ENCODE results near the gene DNAJC4. TPM values are rescaled to one million over a fixed set of nuclear protein-coding genes. Genes with fewer than 3 reads are reported as not detected.

The DNAJC4 gene
- total RNA-seq, 1 experiment from 2014 or later = 26.0 TPM

- Mint-ChIP-seq H3K4me3 (peak within 1 kb of the TSS; percentile 90), H3K27me3 (ENCODE audit: low read depth) (no peaks in the 10 kb centered on the region), H3K4me1 (peaks cover 42% of the 10 kb centered on the region), H3K27ac (peak within 1 kb of the TSS; percentile 94), H3K36me3 (no peaks in the 10 kb centered on the region), H3K9me3 (no peaks in the 10 kb centered on the region)
- ChIA-PET CTCF (interaction anchor here (0.5 to 5.3 kb wide), 28 partner anchors 9 to 598 kb away, joined by 3 to 75 read pairs (median 12); partner anchors contain the start of genes CATSPERZ, CCDC88B, DNAJC4 and ESRRA), POLR2A (interaction anchor here (0.7 to 3.7 kb wide), 6 partner anchors 9 to 99 kb away, joined by 3 to 25 read pairs (median 4); partner anchors contain the start of genes NUDT22, PRDX5, TRMT112 and TRPT1)
- DNase-seq (ENCODE audit: low spot score) (peak; percentile 78), ATAC-seq (peak; percentile 14)
- TF ChIP-seq, protein P1, sequence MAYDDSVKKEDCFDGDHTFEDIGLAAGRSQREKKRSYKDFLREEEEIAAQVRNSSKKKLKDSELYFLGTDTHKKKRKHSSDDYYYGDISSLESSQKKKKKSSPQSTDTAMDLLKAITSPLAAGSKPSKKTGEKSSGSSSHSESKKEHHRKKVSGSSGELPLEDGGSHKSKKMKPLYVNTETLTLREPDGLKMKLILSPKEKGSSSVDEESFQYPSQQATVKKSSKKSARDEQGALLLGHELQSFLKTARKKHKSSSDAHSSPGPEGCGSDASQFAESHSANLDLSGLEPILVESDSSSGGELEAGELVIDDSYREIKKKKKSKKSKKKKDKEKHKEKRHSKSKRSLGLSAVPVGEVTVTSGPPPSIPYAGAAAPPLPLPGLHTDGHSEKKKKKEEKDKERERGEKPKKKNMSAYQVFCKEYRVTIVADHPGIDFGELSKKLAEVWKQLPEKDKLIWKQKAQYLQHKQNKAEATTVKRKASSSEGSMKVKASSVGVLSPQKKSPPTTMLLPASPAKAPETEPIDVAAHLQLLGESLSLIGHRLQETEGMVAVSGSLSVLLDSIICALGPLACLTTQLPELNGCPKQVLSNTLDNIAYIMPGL (CRISPR knock-in tag; IDR thresholded peaks at IDR 0.05) = 0 out of 2 replicates have a peak, but pooled peaks have one; percentile 43
- TF ChIP-seq, protein P2, sequence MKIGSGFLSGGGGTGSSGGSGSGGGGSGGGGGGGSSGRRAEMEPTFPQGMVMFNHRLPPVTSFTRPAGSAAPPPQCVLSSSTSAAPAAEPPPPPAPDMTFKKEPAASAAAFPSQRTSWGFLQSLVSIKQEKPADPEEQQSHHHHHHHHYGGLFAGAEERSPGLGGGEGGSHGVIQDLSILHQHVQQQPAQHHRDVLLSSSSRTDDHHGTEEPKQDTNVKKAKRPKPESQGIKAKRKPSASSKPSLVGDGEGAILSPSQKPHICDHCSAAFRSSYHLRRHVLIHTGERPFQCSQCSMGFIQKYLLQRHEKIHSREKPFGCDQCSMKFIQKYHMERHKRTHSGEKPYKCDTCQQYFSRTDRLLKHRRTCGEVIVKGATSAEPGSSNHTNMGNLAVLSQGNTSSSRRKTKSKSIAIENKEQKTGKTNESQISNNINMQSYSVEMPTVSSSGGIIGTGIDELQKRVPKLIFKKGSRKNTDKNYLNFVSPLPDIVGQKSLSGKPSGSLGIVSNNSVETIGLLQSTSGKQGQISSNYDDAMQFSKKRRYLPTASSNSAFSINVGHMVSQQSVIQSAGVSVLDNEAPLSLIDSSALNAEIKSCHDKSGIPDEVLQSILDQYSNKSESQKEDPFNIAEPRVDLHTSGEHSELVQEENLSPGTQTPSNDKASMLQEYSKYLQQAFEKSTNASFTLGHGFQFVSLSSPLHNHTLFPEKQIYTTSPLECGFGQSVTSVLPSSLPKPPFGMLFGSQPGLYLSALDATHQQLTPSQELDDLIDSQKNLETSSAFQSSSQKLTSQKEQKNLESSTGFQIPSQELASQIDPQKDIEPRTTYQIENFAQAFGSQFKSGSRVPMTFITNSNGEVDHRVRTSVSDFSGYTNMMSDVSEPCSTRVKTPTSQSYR (CRISPR knock-in tag; IDR thresholded peaks at IDR 0.05) = no peak
- no peak; the same call in 1 of the 2 replicates for TF ChIP-seq ZNF423 (CRISPR knock-in tag; IDR thresholded peaks at IDR 0.05)
- TF ChIP-seq ZNF263 (CRISPR knock-in tag; IDR thresholded peaks at IDR 0.05; ENCODE audit: low read depth) = no peak
- TF ChIP-seq ZNF416 (CRISPR knock-in tag; IDR thresholded peaks at IDR 0.05) = 0 out of 2 replicates have a peak, but pooled peaks have one; percentile 38
- no peak for TF ChIP-seq CDX4 (CRISPR knock-in tag; IDR thresholded peaks at IDR 0.05; ENCODE audit: borderline replicate concordance)
- TF ChIP-seq SP1 (CRISPR knock-in tag; conservative IDR thresholded peaks at IDR 0.05) = peak; percentile 93
- TF ChIP-seq FOXP1 (CRISPR knock-in tag; IDR thresholded peaks at IDR 0.05; ENCODE audit: borderline replicate concordance) = 0 out of 2 replicates have a peak, but pooled peaks have one; percentile 12
- TF ChIP-seq MAX (CRISPR knock-in tag; IDR thresholded peaks at IDR 0.05) = peak; percentile 56; the same call in 1 of the 2 replicates
- TF ChIP-seq CBFB (CRISPR knock-in tag; IDR thresholded peaks at IDR 0.05; ENCODE audit: low read depth) = no peak
- TF ChIP-seq, protein P3, sequence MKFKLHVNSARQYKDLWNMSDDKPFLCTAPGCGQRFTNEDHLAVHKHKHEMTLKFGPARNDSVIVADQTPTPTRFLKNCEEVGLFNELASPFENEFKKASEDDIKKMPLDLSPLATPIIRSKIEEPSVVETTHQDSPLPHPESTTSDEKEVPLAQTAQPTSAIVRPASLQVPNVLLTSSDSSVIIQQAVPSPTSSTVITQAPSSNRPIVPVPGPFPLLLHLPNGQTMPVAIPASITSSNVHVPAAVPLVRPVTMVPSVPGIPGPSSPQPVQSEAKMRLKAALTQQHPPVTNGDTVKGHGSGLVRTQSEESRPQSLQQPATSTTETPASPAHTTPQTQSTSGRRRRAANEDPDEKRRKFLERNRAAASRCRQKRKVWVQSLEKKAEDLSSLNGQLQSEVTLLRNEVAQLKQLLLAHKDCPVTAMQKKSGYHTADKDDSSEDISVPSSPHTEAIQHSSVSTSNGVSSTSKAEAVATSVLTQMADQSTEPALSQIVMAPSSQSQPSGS (CRISPR knock-in tag; IDR thresholded peaks at IDR 0.05; ENCODE audit: borderline replicate concordance, low read depth) = no peak
- TF ChIP-seq, protein P4, sequence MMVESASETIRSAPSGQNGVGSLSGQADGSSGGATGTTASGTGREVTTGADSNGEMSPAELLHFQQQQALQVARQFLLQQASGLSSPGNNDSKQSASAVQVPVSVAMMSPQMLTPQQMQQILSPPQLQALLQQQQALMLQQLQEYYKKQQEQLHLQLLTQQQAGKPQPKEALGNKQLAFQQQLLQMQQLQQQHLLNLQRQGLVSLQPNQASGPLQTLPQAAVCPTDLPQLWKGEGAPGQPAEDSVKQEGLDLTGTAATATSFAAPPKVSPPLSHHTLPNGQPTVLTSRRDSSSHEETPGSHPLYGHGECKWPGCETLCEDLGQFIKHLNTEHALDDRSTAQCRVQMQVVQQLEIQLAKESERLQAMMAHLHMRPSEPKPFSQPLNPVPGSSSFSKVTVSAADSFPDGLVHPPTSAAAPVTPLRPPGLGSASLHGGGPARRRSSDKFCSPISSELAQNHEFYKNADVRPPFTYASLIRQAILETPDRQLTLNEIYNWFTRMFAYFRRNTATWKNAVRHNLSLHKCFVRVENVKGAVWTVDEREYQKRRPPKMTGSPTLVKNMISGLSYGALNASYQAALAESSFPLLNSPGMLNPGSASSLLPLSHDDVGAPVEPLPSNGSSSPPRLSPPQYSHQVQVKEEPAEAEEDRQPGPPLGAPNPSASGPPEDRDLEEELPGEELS (CRISPR knock-in tag; IDR thresholded peaks at IDR 0.05) = no peak
- peak; percentile 71 for TF ChIP-seq CTCF (IDR thresholded peaks at IDR 0.05)
- TF ChIP-seq NFATC4 (CRISPR knock-in tag; IDR thresholded peaks at IDR 0.05) = no peak
- TF ChIP-seq, protein P5, sequence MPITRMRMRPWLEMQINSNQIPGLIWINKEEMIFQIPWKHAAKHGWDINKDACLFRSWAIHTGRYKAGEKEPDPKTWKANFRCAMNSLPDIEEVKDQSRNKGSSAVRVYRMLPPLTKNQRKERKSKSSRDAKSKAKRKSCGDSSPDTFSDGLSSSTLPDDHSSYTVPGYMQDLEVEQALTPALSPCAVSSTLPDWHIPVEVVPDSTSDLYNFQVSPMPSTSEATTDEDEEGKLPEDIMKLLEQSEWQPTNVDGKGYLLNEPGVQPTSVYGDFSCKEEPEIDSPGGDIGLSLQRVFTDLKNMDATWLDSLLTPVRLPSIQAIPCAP (CRISPR knock-in tag; IDR thresholded peaks at IDR 0.05) = no peak
- TF ChIP-seq NR2C2 (CRISPR knock-in tag; IDR thresholded peaks at IDR 0.05) = no peak
- TF ChIP-seq, protein P6, sequence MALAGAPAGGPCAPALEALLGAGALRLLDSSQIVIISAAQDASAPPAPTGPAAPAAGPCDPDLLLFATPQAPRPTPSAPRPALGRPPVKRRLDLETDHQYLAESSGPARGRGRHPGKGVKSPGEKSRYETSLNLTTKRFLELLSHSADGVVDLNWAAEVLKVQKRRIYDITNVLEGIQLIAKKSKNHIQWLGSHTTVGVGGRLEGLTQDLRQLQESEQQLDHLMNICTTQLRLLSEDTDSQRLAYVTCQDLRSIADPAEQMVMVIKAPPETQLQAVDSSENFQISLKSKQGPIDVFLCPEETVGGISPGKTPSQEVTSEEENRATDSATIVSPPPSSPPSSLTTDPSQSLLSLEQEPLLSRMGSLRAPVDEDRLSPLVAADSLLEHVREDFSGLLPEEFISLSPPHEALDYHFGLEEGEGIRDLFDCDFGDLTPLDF (CRISPR knock-in tag; IDR thresholded peaks at IDR 0.05) = no peak
- no peak; the same call in 1 of the 2 replicates for TF ChIP-seq NFE2L1 (CRISPR knock-in tag; IDR thresholded peaks at IDR 0.05)
Observed at GRCh38 chr11:64251016-64251752, 20.8 kb downstream of the DNAJC4 start, which contains the start of gene PLCB3. Gene PLCB3 (plus strand): TSS chr11:64251530. CDS start chr11:64251650, 120 bp downstream.

Measured in WTC11 (cell line).